KMS-11 (cell line): ENCODE measurements around the gene RDH8.
"Not testable (repeated sequence)": the region's sequence is repeated elsewhere in the genome, so short reads cannot be mapped to it uniquely, and the experiment has no call there.

ENCODE experiments used
- H2AFZ ChIP-seq: fragments of 200-600 bp; sonication (generic); 2 replicates; pipeline ENCODE4 v1.6.1; 2016; ENCODE audit warnings: antibody characterized with exemption, mixed run types, low read depth
- H3K27ac ChIP-seq: fragments of 200-600 bp; sonication (generic); 2 replicates; pipeline ENCODE4 v1.6.1; 2016; ENCODE audit warnings: mild to moderate bottlenecking, mixed run types
- H3K27me3 ChIP-seq: fragments of 200-600 bp; sonication (generic); 2 replicates; pipeline ENCODE4 v1.6.1; 2017; ENCODE audit warnings: mild to moderate bottlenecking, low read depth, mixed run types, moderate library complexity; ENCODE audit not compliant: insufficient read depth
- H3K36me3 ChIP-seq: fragments of 200-600 bp; sonication (generic); 2 replicates; pipeline ENCODE4 v1.6.1; 2017; ENCODE audit warnings: mild to moderate bottlenecking, mixed run types; ENCODE audit not compliant: insufficient read depth
- H3K4me1 ChIP-seq: fragments of 200-600 bp; sonication (generic); 2 replicates; pipeline ENCODE4 v1.6.1; 2016; ENCODE audit warnings: mild to moderate bottlenecking, low read depth, mixed run types; ENCODE audit not compliant: poor library complexity, severe bottlenecking
- H3K4me2 ChIP-seq: fragments of 200-600 bp; sonication (generic); 2 replicates; pipeline ENCODE4 v1.7.0; 2016; ENCODE audit warnings: mild to moderate bottlenecking, mixed run types
- H3K4me3 ChIP-seq: fragments of 200-600 bp; sonication (generic); IDR thresholded peaks from 2 replicates; pipeline ENCODE4 v1.6.1; 2017; ENCODE audit warnings: low read depth, low read length, mixed read lengths; ENCODE audit not compliant: insufficient read depth
- H3K79me2 ChIP-seq: fragments of 200-600 bp; sonication (generic); 2 replicates; pipeline ENCODE4 v1.6.1; 2016; ENCODE audit warnings: low read depth, mixed run types; ENCODE audit not compliant: insufficient read depth
- H3K9ac ChIP-seq: fragments of 200-600 bp; sonication (generic); 2 replicates; pipeline ENCODE4 v1.6.1; 2016; ENCODE audit warnings: mild to moderate bottlenecking, mixed run types
- H4K20me1 ChIP-seq: fragments of 200-600 bp; sonication (generic); 2 replicates; pipeline ENCODE4 v1.6.1; 2016; ENCODE audit warnings: mild to moderate bottlenecking, mixed run types; ENCODE audit not compliant: insufficient read depth
- CTCF ChIP-seq: fragments of 200-600 bp; sonication (generic); conservative IDR thresholded peaks from 2 replicates; pipeline ENCODE4 v1.6.1; 2017; ENCODE audit warnings: low read depth, mild to moderate bottlenecking, antibody characterized with exemption, low read length, moderate library complexity, mixed read lengths

Gene RDH8

GRCh38 chr19:10019246-10019645, 6.0 kb downstream of the RDH8 start:
- no peak for TF ChIP-seq CTCF
- H3K27me3 ChIP-seq = peaks cover 45% of the 10 kb centered on the region
- H3K4me1 ChIP-seq = no peaks in the 10 kb centered on the region
- H2AFZ ChIP-seq = no peak overlapping the region
- H3K36me3 ChIP-seq = no peaks in the 10 kb centered on the region
- H3K79me2 ChIP-seq = no peaks in the 10 kb centered on the region
- H3K9ac ChIP-seq = no peak overlapping the region
- no peak overlapping the region for H3K27ac ChIP-seq
- no peak overlapping the region for H3K4me2 ChIP-seq
- H4K20me1 ChIP-seq = no peaks in the 10 kb centered on the region
- H3K4me3 ChIP-seq = no peak overlapping the region

- H3K79me2 ChIP-seq = no peaks in the 10 kb centered on the region
- H3K9ac ChIP-seq = no peak overlapping the region
- no peak overlapping the region for H3K4me2 ChIP-seq
- H2AFZ ChIP-seq = no peak overlapping the region
- no peak overlapping the region for H3K27ac ChIP-seq
- no peaks in the 10 kb centered on the region for H3K36me3 ChIP-seq
- H3K4me1 ChIP-seq = no peaks in the 10 kb centered on the region
- peaks cover 60% of the 10 kb centered on the region for H3K27me3 ChIP-seq
- no peaks in the 10 kb centered on the region for H4K20me1 ChIP-seq
- no peak for TF ChIP-seq CTCF
- no peak overlapping the region for H3K4me3 ChIP-seq
These were observed 7.6 kb downstream of the RDH8 start for GRCh38 chr19:10020851-10021250.

GRCh38 chr19:10021446-10021845, 8.2 kb downstream of the RDH8 start:
- Histone ChIP-seq H3K27ac (no peak overlapping the region), H3K4me3 (no peak overlapping the region), H3K36me3 (no peaks in the 10 kb centered on the region), H3K4me2 (no peak overlapping the region), H4K20me1 (no peaks in the 10 kb centered on the region), H3K79me2 (no peaks in the 10 kb centered on the region), H3K27me3 (peaks cover 64% of the 10 kb centered on the region), H3K9ac (no peak overlapping the region), H3K4me1 (no peaks in the 10 kb centered on the region), H2AFZ (no peak overlapping the region)
- TF ChIP-seq CTCF = no peak

- Histone ChIP-seq H3K79me2 (no peaks in the 10 kb centered on the region), H4K20me1 (no peaks in the 10 kb centered on the region), H2AFZ (no peak overlapping the region), H3K4me3 (no peak overlapping the region), H3K27ac (no peak overlapping the region), H3K4me1 (no peaks in the 10 kb centered on the region), H3K4me2 (no peak overlapping the region), H3K27me3 (peaks cover 66% of the 10 kb centered on the region), H3K36me3 (no peaks in the 10 kb centered on the region), H3K9ac (no peak overlapping the region)
- no peak for TF ChIP-seq CTCF
These were observed 8.6 kb downstream of the RDH8 start for GRCh38 chr19:10021863-10022262.

- not testable (repeated sequence) for H3K36me3 ChIP-seq, H4K20me1 ChIP-seq, H3K27ac ChIP-seq, H3K9ac ChIP-seq, H3K4me2 ChIP-seq, H3K4me3 ChIP-seq, H3K4me1 ChIP-seq, H2AFZ ChIP-seq, H3K79me2 ChIP-seq
- H3K27me3 ChIP-seq = peaks cover 63% of the 10 kb centered on the region
These were observed 9.8 kb downstream of the RDH8 start for GRCh38 chr19:10023096-10023495.
